Stomach (tissue), 4 donors: ENCODE results near the gene KRT72.

Experiments
- CTCF ChIP-seq, 7 experiments: fragments of 450-650 bp in 4 of 7; fragments of 200-600 bp in 3 of 7; sonication (generic) in 3 of 7; IDR thresholded peaks; one replicate each; pipeline ENCODE4 v1.5.1; 2016 to 2019; ENCODE audit warnings: antibody characterized with exemption in 7 of 7, control low read depth in 2 of 7, mild to moderate bottlenecking in 1 of 7
- POLR2A ChIP-seq, 4 donors: fragments of 450-650 bp; IDR thresholded peaks; one replicate each; pipeline ENCODE4 v1.6.1; 2016; ENCODE audit warnings: antibody characterized with exemption in 4 of 4, control low read depth in 2 of 4, mild to moderate bottlenecking in 1 of 4, moderate library complexity in 1 of 4
- POLR2AphosphoS5 ChIP-seq, 3 donors: sonication (generic); formaldehyde crosslinking; IDR thresholded peaks; one replicate each; pipeline ENCODE4 v1.6.1; 2016; ENCODE audit warnings: antibody characterized with exemption in 3 of 3

GRCh38 chr12:52577316-52577715, 23.9 kb downstream of the KRT72 start:
- TF ChIP-seq CTCF (IDR thresholded peaks at IDR 0.05): no peak
- no peak for TF ChIP-seq POLR2AphosphoS5 (IDR thresholded peaks at IDR 0.05)
- no peak for TF ChIP-seq POLR2A (IDR thresholded peaks at IDR 0.05)
